Trophoblast cell (in vitro differentiated cells and primary cell): ENCODE results near the gene TAC3.

Experiments
- DNase-seq, 2 donors: peaks; one replicate each; pipeline ENCODE4 v3.0.0-alpha.2; 2016
- H2AFZ ChIP-seq: 2 replicates; pipeline ENCODE4 v1.6.1; 2013; ENCODE audit warnings: low read length, moderate library complexity, mild to moderate bottlenecking; ENCODE audit not compliant: insufficient read depth, poor library complexity
- H2AK5ac ChIP-seq: 2 replicates; pipeline ENCODE4 v1.6.1; 2013; ENCODE audit warnings: mild to moderate bottlenecking, low read length
- H2BK120ac ChIP-seq: 2 replicates; pipeline ENCODE4 v1.6.1; 2013; ENCODE audit warnings: low read length, mild to moderate bottlenecking, moderate library complexity; ENCODE audit not compliant: insufficient read depth, poor library complexity
- H2BK12ac ChIP-seq: 2 replicates; pipeline ENCODE4 v1.6.1; 2013; ENCODE audit warnings: mild to moderate bottlenecking, low read length, moderate library complexity
- H2BK5ac ChIP-seq: 2 replicates; pipeline ENCODE4 v1.6.1; 2013; ENCODE audit warnings: low read length, low read depth, moderate library complexity, mild to moderate bottlenecking; ENCODE audit not compliant: poor library complexity
- H3K14ac ChIP-seq: 2 replicates; pipeline ENCODE4 v1.6.1; 2013; ENCODE audit warnings: mild to moderate bottlenecking, low read length
- H3K18ac ChIP-seq: 2 replicates; pipeline ENCODE4 v1.6.1; 2013; ENCODE audit warnings: mild to moderate bottlenecking, low read length
- H3K23ac ChIP-seq: 2 replicates; pipeline ENCODE4 v1.6.1; 2013; ENCODE audit warnings: low read length
- H3K27ac ChIP-seq: 2 replicates; pipeline ENCODE4 v1.5.1; 2013; ENCODE audit warnings: low read depth, mild to moderate bottlenecking, inconsistent platforms, low read length, moderate library complexity
- H3K27me3 ChIP-seq: 2 replicates; pipeline ENCODE4 v1.6.1; 2013; ENCODE audit warnings: inconsistent platforms, mild to moderate bottlenecking, low read length, moderate library complexity; ENCODE audit not compliant: insufficient read depth
- H3K36me3 ChIP-seq, 2 experiments: 1 replicate in 1 of 2; 2 replicates in 1 of 2; pipeline ENCODE4 v1.6.1; 2013; ENCODE audit warnings: low read length in 2 of 2, mild to moderate bottlenecking in 2 of 2, moderate library complexity in 1 of 2; ENCODE audit not compliant: insufficient read depth in 2 of 2, control insufficient read depth in 1 of 2
- H3K4ac ChIP-seq: 2 replicates; pipeline ENCODE4 v1.6.1; 2013; ENCODE audit warnings: low read depth, mild to moderate bottlenecking, low read length, moderate library complexity
- H3K4me1 ChIP-seq, 2 experiments: 1 replicate in 1 of 2; 2 replicates in 1 of 2; pipeline ENCODE4 v1.6.1; 2013; ENCODE audit warnings: low read length in 2 of 2, mild to moderate bottlenecking in 2 of 2, moderate library complexity in 1 of 2; ENCODE audit not compliant: insufficient read depth in 2 of 2, control insufficient read depth in 1 of 2
- H3K4me2 ChIP-seq: 2 replicates; pipeline ENCODE4 v1.6.1; 2013; ENCODE audit warnings: inconsistent platforms, mild to moderate bottlenecking, low read length, moderate library complexity
- H3K4me3 ChIP-seq: 2 replicates; pipeline ENCODE4 v1.5.1; 2013; ENCODE audit warnings: mild to moderate bottlenecking, low read depth, low read length, inconsistent platforms
- H3K79me1 ChIP-seq: one replicate; pipeline ENCODE4 v1.6.1; 2013; ENCODE audit warnings: low read length
- H3K79me2 ChIP-seq: 2 replicates; pipeline ENCODE4 v1.6.1; 2013; ENCODE audit warnings: low read length, mild to moderate bottlenecking; ENCODE audit not compliant: control insufficient read depth, insufficient read depth, poor library complexity
- H3K9ac ChIP-seq: 2 replicates; pipeline ENCODE4 v1.6.1; 2013; ENCODE audit warnings: mild to moderate bottlenecking, low read length
- H3K9me3 ChIP-seq: 2 replicates; pipeline ENCODE4 v1.6.1; 2013; ENCODE audit warnings: low read depth, mild to moderate bottlenecking, control low read depth, inconsistent platforms, low read length; ENCODE audit not compliant: insufficient read depth
- H4K12ac ChIP-seq: 2 replicates; pipeline ENCODE4 v1.6.1; 2013; ENCODE audit warnings: low read depth, mild to moderate bottlenecking, low read length, moderate library complexity
- H4K8ac ChIP-seq: 2 replicates; pipeline ENCODE4 v1.6.1; 2013; ENCODE audit warnings: low read depth, mild to moderate bottlenecking, low read length, moderate library complexity
- H4K91ac ChIP-seq: one replicate; pipeline ENCODE4 v1.6.1; 2013; ENCODE audit warnings: low read depth, mild to moderate bottlenecking, low read length, moderate library complexity
- WGBS: extraction: QIAGEN DNeasy Blood & Tissue Kit; methylation state at CpG from one replicate; pipeline ENCODE4 v1.1.7; 2013; ENCODE audit warnings: missing lambda C conversion rate; ENCODE audit not compliant: insufficient read length, insufficient coverage; ENCODE audit errors: extremely low coverage; 5-methylcytosine and 5-hydroxymethylcytosine counted together

Gene TAC3

GRCh38 chr12:56998981-56999380, 17.3 kb downstream of the TAC3 start:
- no peak overlapping the region for H3K4ac ChIP-seq
- no peak overlapping the region for H3K23ac ChIP-seq
- no peaks in the 10 kb centered on the region for H3K79me2 ChIP-seq
- H2BK120ac ChIP-seq, result no peak overlapping the region
- no peaks in the 10 kb centered on the region for H3K27me3 ChIP-seq
- H3K79me1 ChIP-seq, result no peaks in the 10 kb centered on the region
- H3K4me1 ChIP-seq, result peaks cover 6 to 9% of the 10 kb centered on the region in 2 experiments
- H3K4me3 ChIP-seq, result no peak overlapping the region
- no peak overlapping the region for H4K12ac ChIP-seq
- H3K18ac ChIP-seq, result no peak overlapping the region
- no peak overlapping the region for H2AFZ ChIP-seq
- no CpG with 5 or more reads among the region's 4 CpGs for WGBS
- H2BK12ac ChIP-seq, result no peak overlapping the region
- no peak overlapping the region for H3K9ac ChIP-seq
- no peak overlapping the region for H3K4me2 ChIP-seq
- no peak overlapping the region for H4K91ac ChIP-seq
- H2AK5ac ChIP-seq, result no peak overlapping the region
- H4K8ac ChIP-seq, result no peak overlapping the region
- H3K36me3 ChIP-seq, result peaks cover 21 to 32% of the 10 kb centered on the region in 2 experiments
- no peak overlapping the region for H2BK5ac ChIP-seq
- H3K14ac ChIP-seq, result no peak overlapping the region
- no peak overlapping the region for H3K27ac ChIP-seq
- DNase-seq, result no peak
- peaks cover 6% of the 10 kb centered on the region for H3K9me3 ChIP-seq

- no peak overlapping the region for H3K9ac ChIP-seq
- H3K4me1 ChIP-seq, result peaks cover 6 to 9% of the 10 kb centered on the region in 2 experiments
- no peak overlapping the region for H2AK5ac ChIP-seq
- H3K36me3 ChIP-seq, result peaks cover 15 to 26% of the 10 kb centered on the region in 2 experiments
- no peak overlapping the region for H4K12ac ChIP-seq
- no peak for DNase-seq
- no peak overlapping the region for H3K4ac ChIP-seq
- H3K23ac ChIP-seq, result no peak overlapping the region
- no peak overlapping the region for H3K4me2 ChIP-seq
- H3K27ac ChIP-seq, result no peak overlapping the region
- H2AFZ ChIP-seq, result no peak overlapping the region
- no peak overlapping the region for H2BK5ac ChIP-seq
- no peak overlapping the region for H4K8ac ChIP-seq
- no peaks in the 10 kb centered on the region for H3K79me1 ChIP-seq
- H3K79me2 ChIP-seq, result no peaks in the 10 kb centered on the region
- no peak overlapping the region for H3K4me3 ChIP-seq
- WGBS, result no CpG with 5 or more reads among the region's 6 CpGs
- no peak overlapping the region for H2BK120ac ChIP-seq
- no peaks in the 10 kb centered on the region for H3K27me3 ChIP-seq
- H3K14ac ChIP-seq, result no peak overlapping the region
- H2BK12ac ChIP-seq, result no peak overlapping the region
- H3K9me3 ChIP-seq, result peaks cover 6% of the 10 kb centered on the region
- no peak overlapping the region for H4K91ac ChIP-seq
- no peak overlapping the region for H3K18ac ChIP-seq
These were observed 18.0 kb downstream of the TAC3 start for GRCh38 chr12:56998316-56998715.

- H3K79me2 ChIP-seq, result no peaks in the 10 kb centered on the region
- H3K4ac ChIP-seq, result no peak overlapping the region
- no peak overlapping the region for H3K27ac ChIP-seq
- no peak overlapping the region for H2BK5ac ChIP-seq
- H3K27me3 ChIP-seq, result no peaks in the 10 kb centered on the region
- H2AFZ ChIP-seq, result no peak overlapping the region
- no peak overlapping the region for H4K12ac ChIP-seq
- peaks cover 4% of the 10 kb centered on the region in 2 experiments for H3K4me1 ChIP-seq
- H3K14ac ChIP-seq, result no peak overlapping the region
- H2BK12ac ChIP-seq, result no peak overlapping the region
- no peak overlapping the region for H4K8ac ChIP-seq
- WGBS, result no CpG with 5 or more reads among the region's 12 CpGs
- DNase-seq, result no peak
- no peak overlapping the region for H3K4me3 ChIP-seq
- no peak overlapping the region for H2BK120ac ChIP-seq
- no peak overlapping the region for H3K23ac ChIP-seq
- no peak overlapping the region for H3K18ac ChIP-seq
- peaks cover 6% of the 10 kb centered on the region for H3K9me3 ChIP-seq
- H3K9ac ChIP-seq, result no peak overlapping the region
- H3K79me1 ChIP-seq, result no peaks in the 10 kb centered on the region
- no peak overlapping the region for H4K91ac ChIP-seq
- H3K4me2 ChIP-seq, result no peak overlapping the region
- peaks cover 6 to 13% of the 10 kb centered on the region in 2 experiments for H3K36me3 ChIP-seq
- H2AK5ac ChIP-seq, result no peak overlapping the region
These were observed 19.4 kb downstream of the TAC3 start for GRCh38 chr12:56996793-56997545.

GRCh38 chr12:56995930-56996496, 20.3 kb downstream of the TAC3 start:
- WGBS, result no CpG with 5 or more reads among the region's 11 CpGs
- H2AFZ ChIP-seq, result no peak overlapping the region
- H3K4me2 ChIP-seq, result no peak overlapping the region
- H3K14ac ChIP-seq, result no peak overlapping the region
- no peak overlapping the region for H3K9ac ChIP-seq
- H4K12ac ChIP-seq, result no peak overlapping the region
- no peak overlapping the region for H2BK5ac ChIP-seq
- H3K79me2 ChIP-seq, result no peaks in the 10 kb centered on the region
- H3K4me3 ChIP-seq, result no peak overlapping the region
- no peak overlapping the region for H3K4ac ChIP-seq
- no peak overlapping the region for H2BK12ac ChIP-seq
- H2AK5ac ChIP-seq, result no peak overlapping the region
- no peaks in the 10 kb centered on the region for H3K79me1 ChIP-seq
- H3K18ac ChIP-seq, result no peak overlapping the region
- H2BK120ac ChIP-seq, result no peak overlapping the region
- no peak overlapping the region for H4K91ac ChIP-seq
- no peak overlapping the region for H4K8ac ChIP-seq
- no peak overlapping the region for H3K23ac ChIP-seq
- H3K9me3 ChIP-seq, result peaks cover 7% of the 10 kb centered on the region
- DNase-seq, result no peak
- H3K27ac ChIP-seq, result no peak overlapping the region
- H3K36me3 ChIP-seq, result peaks cover 3 to 10% of the 10 kb centered on the region in 2 experiments
- H3K4me1 ChIP-seq, result no peaks in the 10 kb centered on the region
- no peaks in the 10 kb centered on the region for H3K27me3 ChIP-seq
